ENCODE measurements around the gene ETFBKMT. TPM values are rescaled to one million over a fixed set of nuclear protein-coding genes. Genes with fewer than 3 reads are reported as not detected.

ETFBKMT gene
- total RNA-seq, 1 experiment from 2014 or later: 1.7 TPM

DNA sequence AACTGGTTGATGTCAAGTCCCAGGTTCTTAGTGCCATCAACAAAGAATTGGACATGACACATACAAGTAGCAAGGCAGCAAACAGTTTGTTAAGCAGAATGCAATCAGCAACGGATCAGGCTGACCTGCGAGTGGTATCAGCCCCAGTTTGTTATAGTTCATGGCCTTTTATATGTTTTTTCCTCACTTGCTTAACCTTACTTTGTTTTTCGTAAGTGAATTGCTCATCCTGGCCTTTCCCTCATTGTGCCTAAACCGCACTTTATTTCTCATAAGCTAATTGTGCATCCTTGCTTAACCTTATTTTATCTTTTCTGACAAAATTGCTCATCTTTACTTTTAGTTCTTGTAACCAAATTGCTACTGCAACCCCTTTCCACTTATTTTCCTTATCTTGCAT is 4.1 kb downstream of the ETFBKMT start:
- no peak overlapping the region for H3K4me2 ChIP-seq (ENCODE audit: low read length)
- RAD21 ChIA-PET (ENCODE audit: low non-redundant PET in 1 of 2, low total read pairs in 2 of 2, uncharacterized antibody in 2 of 2, unreplicated experiment in 2 of 2): no interaction called here
- no peaks in the 10 kb centered on the region for H3K36me3 ChIP-seq (ENCODE audit: control insufficient read depth in 1 of 2, insufficient read depth in 2 of 2, low read length in 2 of 2)
- no TSS peak for BruUV-seq (replicated peaks)
- POLR2A ChIA-PET: no interaction called here
- H3K27ac ChIP-seq (ENCODE audit: low read depth, low read length): no peak overlapping the region
- no peak overlapping the region for H3K9ac ChIP-seq (ENCODE audit: low read length)
- 0 out of 4 replicates have a peak, but pooled peaks cover 0 to 3% of the 10 kb centered on the region in 2 experiments for H3K9me3 ChIP-seq (ENCODE audit: control insufficient read depth in 1 of 2, insufficient read depth in 1 of 2, low read depth in 1 of 2, low read length in 2 of 2)
- no peaks in the 10 kb centered on the region for H4K20me1 ChIP-seq (ENCODE audit: insufficient read depth)
- no peaks in the 10 kb centered on the region for H3K79me2 ChIP-seq (ENCODE audit: insufficient read depth, low read length)
- DNase-seq (ENCODE audit: low read depth, low spot score): no peak
- H3K4me1 ChIP-seq (ENCODE audit: control insufficient read depth in 1 of 2, insufficient read depth in 2 of 2, low read length in 2 of 2): peaks cover 7 to 15% of the 10 kb centered on the region in 2 experiments; a peak in 3 of 4 replicates
- no peak overlapping the region for H2AFZ ChIP-seq (ENCODE audit: low read depth, low read length, poor library complexity, severe bottlenecking)
- no peak for ATAC-seq
- H3K4me3 ChIP-seq (replicated peaks in 1 of 2; ENCODE audit: low read depth in 1 of 2, low read length in 2 of 2): no peak overlapping the region
- intact Hi-C loops (cut with micrococcal nuclease): no loop called here
- H3K9me2 ChIP-seq (ENCODE audit: insufficient read depth): no peaks in the 10 kb centered on the region
- no peaks in the 10 kb centered on the region for H3K27me3 ChIP-seq (ENCODE audit: insufficient read depth, low read length)
- TF ChIP-seq SIN3A (IDR thresholded peaks at IDR 0.05; ENCODE audit: low read depth): no peak
- TF ChIP-seq, protein P1, sequence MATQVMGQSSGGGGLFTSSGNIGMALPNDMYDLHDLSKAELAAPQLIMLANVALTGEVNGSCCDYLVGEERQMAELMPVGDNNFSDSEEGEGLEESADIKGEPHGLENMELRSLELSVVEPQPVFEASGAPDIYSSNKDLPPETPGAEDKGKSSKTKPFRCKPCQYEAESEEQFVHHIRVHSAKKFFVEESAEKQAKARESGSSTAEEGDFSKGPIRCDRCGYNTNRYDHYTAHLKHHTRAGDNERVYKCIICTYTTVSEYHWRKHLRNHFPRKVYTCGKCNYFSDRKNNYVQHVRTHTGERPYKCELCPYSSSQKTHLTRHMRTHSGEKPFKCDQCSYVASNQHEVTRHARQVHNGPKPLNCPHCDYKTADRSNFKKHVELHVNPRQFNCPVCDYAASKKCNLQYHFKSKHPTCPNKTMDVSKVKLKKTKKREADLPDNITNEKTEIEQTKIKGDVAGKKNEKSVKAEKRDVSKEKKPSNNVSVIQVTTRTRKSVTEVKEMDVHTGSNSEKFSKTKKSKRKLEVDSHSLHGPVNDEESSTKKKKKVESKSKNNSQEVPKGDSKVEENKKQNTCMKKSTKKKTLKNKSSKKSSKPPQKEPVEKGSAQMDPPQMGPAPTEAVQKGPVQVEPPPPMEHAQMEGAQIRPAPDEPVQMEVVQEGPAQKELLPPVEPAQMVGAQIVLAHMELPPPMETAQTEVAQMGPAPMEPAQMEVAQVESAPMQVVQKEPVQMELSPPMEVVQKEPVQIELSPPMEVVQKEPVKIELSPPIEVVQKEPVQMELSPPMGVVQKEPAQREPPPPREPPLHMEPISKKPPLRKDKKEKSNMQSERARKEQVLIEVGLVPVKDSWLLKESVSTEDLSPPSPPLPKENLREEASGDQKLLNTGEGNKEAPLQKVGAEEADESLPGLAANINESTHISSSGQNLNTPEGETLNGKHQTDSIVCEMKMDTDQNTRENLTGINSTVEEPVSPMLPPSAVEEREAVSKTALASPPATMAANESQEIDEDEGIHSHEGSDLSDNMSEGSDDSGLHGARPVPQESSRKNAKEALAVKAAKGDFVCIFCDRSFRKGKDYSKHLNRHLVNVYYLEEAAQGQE (IDR thresholded peaks at IDR 0.05; ENCODE audit: low read depth): no peak
- TF ChIP-seq POLR2A (IDR thresholded peaks at IDR 0.05; ENCODE audit: borderline replicate concordance, extremely low read depth, insufficient read depth, insufficient read length): no peak
- no peak for TF ChIP-seq ZNF274 (IDR thresholded peaks at IDR 0.05; ENCODE audit: low read depth, low read length)
- TF ChIP-seq, protein P2, sequence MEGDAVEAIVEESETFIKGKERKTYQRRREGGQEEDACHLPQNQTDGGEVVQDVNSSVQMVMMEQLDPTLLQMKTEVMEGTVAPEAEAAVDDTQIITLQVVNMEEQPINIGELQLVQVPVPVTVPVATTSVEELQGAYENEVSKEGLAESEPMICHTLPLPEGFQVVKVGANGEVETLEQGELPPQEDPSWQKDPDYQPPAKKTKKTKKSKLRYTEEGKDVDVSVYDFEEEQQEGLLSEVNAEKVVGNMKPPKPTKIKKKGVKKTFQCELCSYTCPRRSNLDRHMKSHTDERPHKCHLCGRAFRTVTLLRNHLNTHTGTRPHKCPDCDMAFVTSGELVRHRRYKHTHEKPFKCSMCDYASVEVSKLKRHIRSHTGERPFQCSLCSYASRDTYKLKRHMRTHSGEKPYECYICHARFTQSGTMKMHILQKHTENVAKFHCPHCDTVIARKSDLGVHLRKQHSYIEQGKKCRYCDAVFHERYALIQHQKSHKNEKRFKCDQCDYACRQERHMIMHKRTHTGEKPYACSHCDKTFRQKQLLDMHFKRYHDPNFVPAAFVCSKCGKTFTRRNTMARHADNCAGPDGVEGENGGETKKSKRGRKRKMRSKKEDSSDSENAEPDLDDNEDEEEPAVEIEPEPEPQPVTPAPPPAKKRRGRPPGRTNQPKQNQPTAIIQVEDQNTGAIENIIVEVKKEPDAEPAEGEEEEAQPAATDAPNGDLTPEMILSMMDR (IDR thresholded peaks at IDR 0.05 in 2 of 3, conservative IDR thresholded peaks at IDR 0.05 in 1 of 3; ENCODE audit: borderline replicate concordance in 1 of 3, insufficient read depth in 1 of 3, low read depth in 2 of 3, low read length in 2 of 3): no peak
- TF ChIP-seq EGR1 (IDR thresholded peaks at IDR 0.05; ENCODE audit: low read depth): no peak
- TF ChIP-seq, protein P3, sequence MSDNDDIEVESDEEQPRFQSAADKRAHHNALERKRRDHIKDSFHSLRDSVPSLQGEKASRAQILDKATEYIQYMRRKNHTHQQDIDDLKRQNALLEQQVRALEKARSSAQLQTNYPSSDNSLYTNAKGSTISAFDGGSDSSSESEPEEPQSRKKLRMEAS (IDR thresholded peaks at IDR 0.05): no peak
- no peak for TF ChIP-seq CEBPB (IDR thresholded peaks at IDR 0.05; ENCODE audit: low read depth)
- TF ChIP-seq ELF1 (IDR thresholded peaks at IDR 0.05; ENCODE audit: borderline replicate concordance, low read depth): no peak
- TF ChIP-seq JUND (IDR thresholded peaks at IDR 0.05): no peak
- no peak for TF ChIP-seq RAD21 (IDR thresholded peaks at IDR 0.05; ENCODE audit: low read depth)
- CTCF ChIA-PET: no interaction called here

Data from HCT116 (cell line).